Measurements from ENCODE around the gene MAN2A2. TPM values are rescaled to one million over a fixed set of nuclear protein-coding genes. Genes with fewer than 3 reads are reported as not detected.

MAN2A2 gene
- total and polyA plus RNA-seq, 2 donors (not counting 3 experiments of a cell fraction or from before 2014, with no cell fraction given) = 60.9 to 77.7 TPM

- no peaks in the 10 kb centered on the region for H3K79me2 ChIP-seq (ENCODE audit: control insufficient read depth, insufficient read depth, low read length)
- no peak overlapping the region for H3K4me2 ChIP-seq (ENCODE audit: insufficient read depth, low read length)
- no peaks in the 10 kb centered on the region for H3K4me1 ChIP-seq (ENCODE audit: control insufficient read depth, extremely low read depth, insufficient read depth, low read length)
- POLR2A ChIA-PET = no interaction called here
- intact Hi-C loops (cut with micrococcal nuclease) = no loop called here
- dilution Hi-C loops (cut with MboI; ENCODE audit: extremely low pct_ligation_motif_present, low sequenced_read_pairs) = no loop called here
- no peak overlapping the region for H3K27ac ChIP-seq (ENCODE audit: insufficient read depth, low read depth, low read length)
- no peaks in the 10 kb centered on the region for H3K9me3 ChIP-seq (replicated peaks; ENCODE audit: control insufficient read depth, insufficient read depth, low read length)
- no peaks in the 10 kb centered on the region for H3K9me1 ChIP-seq (replicated peaks; ENCODE audit: control insufficient read depth, extremely low read depth, insufficient read depth, low read length)
- peaks cover 2 to 53% of the 10 kb centered on the region in 2 experiments for H3K36me3 ChIP-seq (ENCODE audit: control insufficient read depth in 2 of 2, extremely low read depth in 1 of 2, insufficient read depth in 2 of 2, low read length in 2 of 2)
- DNase-seq (ENCODE audit: low read depth, low spot score) (no peak), FAIRE-seq (no peak)
- H3K9ac ChIP-seq (replicated peaks; ENCODE audit: extremely low read depth, insufficient read depth, low read length) = no peak overlapping the region
- TF ChIP-seq JUN (IDR thresholded peaks at IDR 0.05; ENCODE audit: borderline replicate concordance, insufficient read depth, insufficient read length, low read depth) (no peak), POLR2A (IDR thresholded peaks at IDR 0.05; ENCODE audit: low read depth, low read length) (no peak), EZH2 (IDR thresholded peaks at IDR 0.05; ENCODE audit: borderline replicate concordance, low read depth, low read length, severe bottlenecking) (no peak), POLR2AphosphoS5 (IDR thresholded peaks at IDR 0.05; ENCODE audit: insufficient read depth, low read depth, low read length) (no peak), MAX (IDR thresholded peaks at IDR 0.05; ENCODE audit: insufficient read depth, insufficient read length) (no peak), MYC (IDR thresholded peaks at IDR 0.05; ENCODE audit: low read depth, low read length) (no peak), FOS (IDR thresholded peaks at IDR 0.05; ENCODE audit: borderline replicate concordance, insufficient read depth, low read length) (no peak), CTCF (IDR thresholded peaks at IDR 0.05; ENCODE audit: extremely low read depth in 1 of 2, insufficient read depth in 1 of 2, low read depth in 1 of 2, low read length in 2 of 2) (no peak), GATA2 (IDR thresholded peaks at IDR 0.05; ENCODE audit: insufficient read depth, insufficient read length, low read depth, low read length) (no peak)
- H3K27me3 ChIP-seq (ENCODE audit: control insufficient read depth in 2 of 2, insufficient read depth in 2 of 2, low read length in 2 of 2) = no peaks in the 10 kb centered on the region
- H4K20me1 ChIP-seq (replicated peaks; ENCODE audit: control insufficient read depth, extremely low read depth, insufficient read depth, low read length) = no peaks in the 10 kb centered on the region
- H3K4me3 ChIP-seq (replicated peaks in 1 of 3; ENCODE audit: insufficient read depth in 1 of 3, low read depth in 1 of 3, low read length in 3 of 3) = no peak overlapping the region
- BruUV-seq (replicated peaks) = no TSS peak
- H2AFZ ChIP-seq (ENCODE audit: low read depth, low read length) = no peak overlapping the region
- CTCF ChIA-PET = interaction anchor here (1.6 to 2.0 kb wide), 2 partner anchors 15 kb away, joined by 3 to 8 read pairs; partner anchors contain the start of genes HDDC3 and MAN2A2
These were observed 14.5 kb downstream of the MAN2A2 start for GRCh38 chr15:90917569-90917968.
